ENCODE data around the gene SPECC1. TPM values are rescaled to one million over a fixed set of nuclear protein-coding genes. Genes with fewer than 3 reads are reported as not detected.

Gene SPECC1
- total RNA-seq, 1 experiment from 2014 or later, result 43.5 TPM

- ATAC-seq, result no peak
- Histone ChIP-seq H3K9me2 (ENCODE audit: insufficient read depth) (no peaks in the 10 kb centered on the region), H3K4me3 (replicated peaks in 1 of 2; ENCODE audit: low read depth in 1 of 2, low read length in 2 of 2) (no peak overlapping the region), H3K27me3 (ENCODE audit: insufficient read depth, low read length) (no peaks in the 10 kb centered on the region), H3K9me3 (ENCODE audit: control insufficient read depth in 1 of 2, insufficient read depth in 1 of 2, low read depth in 1 of 2, low read length in 2 of 2) (no peaks in the 10 kb centered on the region), H3K9ac (ENCODE audit: low read length) (no peak overlapping the region), H4K20me1 (ENCODE audit: insufficient read depth) (no peaks in the 10 kb centered on the region), H3K79me2 (ENCODE audit: insufficient read depth, low read length) (0 out of 2 replicates have a peak, but pooled peaks cover 3% of the 10 kb centered on the region), H3K4me1 (ENCODE audit: control insufficient read depth in 1 of 2, insufficient read depth in 2 of 2, low read length in 2 of 2) (peaks cover 20 to 38% of the 10 kb centered on the region in 2 experiments), H3K27ac (ENCODE audit: low read depth, low read length) (no peak overlapping the region), H2AFZ (ENCODE audit: low read depth, low read length, poor library complexity, severe bottlenecking) (no peak overlapping the region), H3K4me2 (ENCODE audit: low read length) (no peak overlapping the region), H3K36me3 (ENCODE audit: control insufficient read depth in 1 of 2, insufficient read depth in 2 of 2, low read length in 2 of 2) (no peaks in the 10 kb centered on the region)
- TF ChIP-seq CBX3 (IDR thresholded peaks at IDR 0.05; ENCODE audit: low read depth) (no peak), JUND (IDR thresholded peaks at IDR 0.05) (no peak), ZFX (IDR thresholded peaks at IDR 0.05) (no peak), TCF7L2 (IDR thresholded peaks at IDR 0.05; ENCODE audit: borderline replicate concordance, extremely low read depth, insufficient read depth, insufficient read length) (no peak), YY1 (IDR thresholded peaks at IDR 0.05; ENCODE audit: extremely low read depth, insufficient replicate concordance, low read depth, low read length) (no peak)
- RAD21 ChIA-PET (ENCODE audit: low non-redundant PET in 1 of 2, low total read pairs in 2 of 2, uncharacterized antibody in 2 of 2, unreplicated experiment in 2 of 2), result no interaction called here
- BruUV-seq (replicated peaks), result no TSS peak
- DNase-seq (ENCODE audit: low read depth, low spot score), result no peak
- CTCF ChIA-PET, result no interaction called here
- intact Hi-C loops (cut with micrococcal nuclease), result no loop called here
- POLR2A ChIA-PET, result no interaction called here
Measured at GRCh38 chr17:20172376-20172775, 163.2 kb downstream of the SPECC1 start.

- no peak overlapping the region for H2AFZ ChIP-seq (ENCODE audit: low read depth, low read length, poor library complexity, severe bottlenecking)
- no peak overlapping the region for H3K4me3 ChIP-seq (replicated peaks in 1 of 2; ENCODE audit: low read depth in 1 of 2, low read length in 2 of 2)
- no peak overlapping the region for H3K27ac ChIP-seq (ENCODE audit: low read depth, low read length)
- ChIA-PET CTCF (no interaction called here), RAD21 (ENCODE audit: low non-redundant PET in 1 of 2, low total read pairs in 2 of 2, uncharacterized antibody in 2 of 2, unreplicated experiment in 2 of 2) (no interaction called here), POLR2A (no interaction called here)
- intact Hi-C loops (cut with micrococcal nuclease), result no loop called here
- no peaks in the 10 kb centered on the region for H3K9me2 ChIP-seq (ENCODE audit: insufficient read depth)
- no peak for ATAC-seq
- 0 out of 2 replicates have a peak, but pooled peaks cover 3% of the 10 kb centered on the region for H3K79me2 ChIP-seq (ENCODE audit: insufficient read depth, low read length)
- DNase-seq (ENCODE audit: low read depth, low spot score), result no peak
- no peak overlapping the region for H3K9ac ChIP-seq (ENCODE audit: low read length)
- no peaks in the 10 kb centered on the region for H3K27me3 ChIP-seq (ENCODE audit: insufficient read depth, low read length)
- no peaks in the 10 kb centered on the region for H4K20me1 ChIP-seq (ENCODE audit: insufficient read depth)
- H3K36me3 ChIP-seq (ENCODE audit: control insufficient read depth in 1 of 2, insufficient read depth in 2 of 2, low read length in 2 of 2), result no peaks in the 10 kb centered on the region
- 0 out of 2 replicates have a peak overlapping the region, but pooled peaks have one; percentile 22 for H3K4me2 ChIP-seq (ENCODE audit: low read length)
- H3K4me1 ChIP-seq (ENCODE audit: control insufficient read depth in 1 of 2, insufficient read depth in 2 of 2, low read length in 2 of 2), result peaks cover 20 to 38% of the 10 kb centered on the region in 2 experiments
- no peaks in the 10 kb centered on the region for H3K9me3 ChIP-seq (ENCODE audit: control insufficient read depth in 1 of 2, insufficient read depth in 1 of 2, low read depth in 1 of 2, low read length in 2 of 2)
- BruUV-seq (replicated peaks), result no TSS peak
- TF ChIP-seq CTCF (IDR thresholded peaks at IDR 0.05 in 2 of 3, conservative IDR thresholded peaks at IDR 0.05 in 1 of 3; ENCODE audit: borderline replicate concordance in 1 of 3, insufficient read depth in 1 of 3, low read depth in 2 of 3, low read length in 2 of 3) (no peak), YY1 (IDR thresholded peaks at IDR 0.05; ENCODE audit: extremely low read depth, insufficient replicate concordance, low read depth, low read length) (no peak), POLR2AphosphoS5 (IDR thresholded peaks at IDR 0.05; ENCODE audit: low read depth, low read length) (no peak), SP1 (IDR thresholded peaks at IDR 0.05; ENCODE audit: low read depth) (no peak), RAD21 (IDR thresholded peaks at IDR 0.05; ENCODE audit: low read depth) (no peak), ZFX (IDR thresholded peaks at IDR 0.05) (no peak), TCF7L2 (IDR thresholded peaks at IDR 0.05; ENCODE audit: borderline replicate concordance, extremely low read depth, insufficient read depth, insufficient read length) (no peak), JUND (IDR thresholded peaks at IDR 0.05) (no peak), CEBPB (IDR thresholded peaks at IDR 0.05; ENCODE audit: low read depth) (no peak), EZH2phosphoT487 (IDR thresholded peaks at IDR 0.05; ENCODE audit: borderline replicate concordance) (no peak), EZH2 (IDR thresholded peaks at IDR 0.05) (no peak)
- TF ChIP-seq, protein P1, sequence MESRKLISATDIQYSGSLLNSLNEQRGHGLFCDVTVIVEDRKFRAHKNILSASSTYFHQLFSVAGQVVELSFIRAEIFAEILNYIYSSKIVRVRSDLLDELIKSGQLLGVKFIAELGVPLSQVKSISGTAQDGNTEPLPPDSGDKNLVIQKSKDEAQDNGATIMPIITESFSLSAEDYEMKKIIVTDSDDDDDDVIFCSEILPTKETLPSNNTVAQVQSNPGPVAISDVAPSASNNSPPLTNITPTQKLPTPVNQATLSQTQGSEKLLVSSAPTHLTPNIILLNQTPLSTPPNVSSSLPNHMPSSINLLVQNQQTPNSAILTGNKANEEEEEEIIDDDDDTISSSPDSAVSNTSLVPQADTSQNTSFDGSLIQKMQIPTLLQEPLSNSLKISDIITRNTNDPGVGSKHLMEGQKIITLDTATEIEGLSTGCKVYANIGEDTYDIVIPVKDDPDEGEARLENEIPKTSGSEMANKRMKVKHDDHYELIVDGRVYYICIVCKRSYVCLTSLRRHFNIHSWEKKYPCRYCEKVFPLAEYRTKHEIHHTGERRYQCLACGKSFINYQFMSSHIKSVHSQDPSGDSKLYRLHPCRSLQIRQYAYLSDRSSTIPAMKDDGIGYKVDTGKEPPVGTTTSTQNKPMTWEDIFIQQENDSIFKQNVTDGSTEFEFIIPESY (IDR thresholded peaks at IDR 0.05; ENCODE audit: extremely low read depth, insufficient replicate concordance, low read length), result no peak
Measured at GRCh38 chr17:20173091-20173490, 163.9 kb downstream of the SPECC1 start.

All from HCT116 (cell line).